SK-N-SH (cell line): Measurements from ENCODE around the gene DHX15.

Experiments
- CTCF ChIP-seq: fragments of 200-600 bp; sonication (generic); IDR thresholded peaks from 2 replicates; pipeline ENCODE4 v1.6.1; 2017; ENCODE audit warnings: antibody characterized with exemption, mild to moderate bottlenecking, moderate library complexity
- EP300 ChIP-seq, 2 experiments: IDR thresholded peaks; 2 replicates each; pipeline versions ENCODE4 v1.4.0 to v1.6.1; 2012; ENCODE audit warnings: borderline replicate concordance in 1 of 2, low read depth in 1 of 2, low read length in 1 of 2
- EZH2phosphoT487 ChIP-seq: fragments of 200-600 bp; sonication (generic); IDR thresholded peaks from 2 replicates; pipeline ENCODE4 v1.6.1; 2017; ENCODE audit warnings: low read depth, mixed run types, mild to moderate bottlenecking, antibody characterized with exemption, moderate library complexity, borderline replicate concordance
- MXI1 ChIP-seq: IDR thresholded peaks from 2 replicates; pipeline ENCODE4 v1.6.1; 2012; ENCODE audit warnings: mild to moderate bottlenecking, low read depth, low read length, improper control_type of control experiment
- POLR2AphosphoS5 ChIP-seq: IDR thresholded peaks from 2 replicates; pipeline ENCODE4 v1.6.1; 2012; ENCODE audit warnings: low read depth, low read length
- REST ChIP-seq: IDR thresholded peaks from 2 replicates; pipeline ENCODE4 v1.6.1; 2012; ENCODE audit warnings: mild to moderate bottlenecking, low read depth, low read length, moderate library complexity
- SIN3A ChIP-seq: IDR thresholded peaks from 2 replicates; pipeline ENCODE4 v1.6.1; 2012; ENCODE audit warnings: low read depth, mild to moderate bottlenecking, low read length, moderate library complexity, borderline replicate concordance
- TAF1 ChIP-seq: IDR thresholded peaks from 2 replicates; pipeline ENCODE4 v1.6.1; 2012; ENCODE audit warnings: low read depth, mild to moderate bottlenecking, low read length, moderate library complexity, borderline replicate concordance
- ZBTB33 ChIP-seq: IDR thresholded peaks from 2 replicates; pipeline ENCODE4 v1.4.0; 2012; ENCODE audit warnings: low read depth, borderline replicate concordance

- TF ChIP-seq CTCF (no peak), TAF1 (no peak), MXI1 (no peak), SIN3A (no peak), EZH2phosphoT487 (no peak), REST (no peak), ZBTB33 (no peak), POLR2AphosphoS5 (no peak), EP300 (IDR thresholded peaks at IDR 0.05; ENCODE audit: borderline replicate concordance in 1 of 2, low read depth in 1 of 2, low read length in 1 of 2) (no peak)
Observed at GRCh38 chr4:24576276-24576675, 8.1 kb downstream of the DHX15 start.
